Measurements from ENCODE around the gene ACTR3.

Gene ACTR3

DNA sequence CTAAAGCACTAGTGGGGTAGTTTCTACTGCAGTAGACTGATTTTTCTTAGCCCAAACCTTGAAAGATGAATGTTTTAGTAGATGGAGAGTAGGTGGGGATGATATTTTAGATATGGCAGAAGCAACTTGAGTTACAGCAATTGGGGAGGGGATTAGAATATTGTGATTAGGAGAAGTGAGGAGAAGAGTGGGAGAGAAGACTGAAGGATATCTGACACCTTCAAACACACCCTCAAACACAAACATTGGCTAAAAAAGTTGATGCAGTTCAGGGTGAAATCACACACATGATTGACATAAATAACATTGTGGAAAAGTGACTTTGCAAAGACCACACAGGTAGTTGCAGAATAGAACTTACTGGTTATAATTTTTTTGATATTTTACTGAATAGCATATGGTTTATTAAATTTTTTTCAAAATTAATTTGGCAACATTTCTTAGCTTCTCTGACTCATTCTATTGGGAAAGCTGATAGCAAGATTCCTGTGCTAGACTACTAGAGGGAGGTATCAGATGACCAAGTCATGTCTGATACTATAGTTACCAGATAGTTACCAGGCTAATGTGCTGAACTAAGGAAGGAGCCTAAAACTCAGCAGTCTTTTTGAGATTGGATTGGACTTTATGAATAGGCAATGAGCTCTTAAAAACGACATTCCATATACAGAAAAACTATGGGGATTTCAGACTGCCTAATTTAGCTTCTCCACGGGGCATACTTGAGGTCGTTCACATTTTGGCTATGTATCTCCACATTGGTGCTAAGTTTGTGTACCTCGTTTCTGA lies 73.0 kb downstream of the ACTR3 start:
- in situ Hi-C loops (cut with HindIII; ENCODE audit: low sequenced_read_pairs), result no loop called here
- DNase-seq (ENCODE audit: low read depth), result peak; percentile 13
- TF ChIP-seq, protein P1, sequence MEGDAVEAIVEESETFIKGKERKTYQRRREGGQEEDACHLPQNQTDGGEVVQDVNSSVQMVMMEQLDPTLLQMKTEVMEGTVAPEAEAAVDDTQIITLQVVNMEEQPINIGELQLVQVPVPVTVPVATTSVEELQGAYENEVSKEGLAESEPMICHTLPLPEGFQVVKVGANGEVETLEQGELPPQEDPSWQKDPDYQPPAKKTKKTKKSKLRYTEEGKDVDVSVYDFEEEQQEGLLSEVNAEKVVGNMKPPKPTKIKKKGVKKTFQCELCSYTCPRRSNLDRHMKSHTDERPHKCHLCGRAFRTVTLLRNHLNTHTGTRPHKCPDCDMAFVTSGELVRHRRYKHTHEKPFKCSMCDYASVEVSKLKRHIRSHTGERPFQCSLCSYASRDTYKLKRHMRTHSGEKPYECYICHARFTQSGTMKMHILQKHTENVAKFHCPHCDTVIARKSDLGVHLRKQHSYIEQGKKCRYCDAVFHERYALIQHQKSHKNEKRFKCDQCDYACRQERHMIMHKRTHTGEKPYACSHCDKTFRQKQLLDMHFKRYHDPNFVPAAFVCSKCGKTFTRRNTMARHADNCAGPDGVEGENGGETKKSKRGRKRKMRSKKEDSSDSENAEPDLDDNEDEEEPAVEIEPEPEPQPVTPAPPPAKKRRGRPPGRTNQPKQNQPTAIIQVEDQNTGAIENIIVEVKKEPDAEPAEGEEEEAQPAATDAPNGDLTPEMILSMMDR (IDR thresholded peaks at IDR 0.05; ENCODE audit: low read depth, low read length, missing control alignments), result no peak
- no peak overlapping the region for H3K4me3 ChIP-seq (ENCODE audit: low read depth, low read length)

DNA sequence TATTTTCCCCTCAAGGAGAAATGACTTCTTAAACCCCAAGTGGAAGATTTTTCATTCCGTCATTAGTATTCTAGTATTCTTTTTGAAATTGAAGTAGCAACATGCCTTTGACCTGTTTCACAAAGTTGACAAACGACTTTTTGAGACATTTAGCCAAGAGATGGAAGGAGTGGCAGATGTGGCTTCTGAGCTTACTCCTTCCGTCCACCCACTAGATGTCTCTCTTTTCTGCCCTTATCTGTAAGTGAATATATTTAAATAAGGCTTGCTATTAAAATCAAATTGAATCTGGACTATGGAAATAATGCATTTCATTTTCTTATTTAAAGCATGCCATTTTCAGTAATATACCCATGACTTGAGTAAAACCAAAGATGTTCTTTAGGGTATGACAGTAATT lies 74.1 kb downstream of the ACTR3 start:
- TF ChIP-seq, protein P1 (IDR thresholded peaks at IDR 0.05; ENCODE audit: low read depth, low read length, missing control alignments), result peak; percentile 9
- in situ Hi-C loops (cut with HindIII; ENCODE audit: low sequenced_read_pairs), result no loop called here
- no peak overlapping the region for H3K4me3 ChIP-seq (ENCODE audit: low read depth, low read length)
- DNase-seq (ENCODE audit: low read depth), result no peak

DNA sequence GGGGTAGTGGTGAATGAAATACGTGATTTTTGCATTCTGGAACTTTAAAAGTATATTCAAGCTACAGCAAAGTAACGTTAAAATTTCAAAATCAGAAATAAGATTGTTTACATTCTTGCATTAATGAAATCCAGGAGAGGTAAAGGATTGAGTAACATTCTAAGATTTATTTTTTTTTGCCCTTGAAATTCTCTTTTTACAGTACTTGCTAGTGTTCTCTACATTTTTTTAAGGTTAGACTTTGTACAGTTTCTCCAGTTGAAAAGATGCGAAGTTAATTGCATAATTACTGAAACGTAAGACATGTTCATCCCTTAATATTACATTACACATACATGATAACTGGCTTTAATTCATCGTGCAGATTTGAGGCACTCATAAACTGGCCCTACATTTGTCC lies 74.5 kb downstream of the ACTR3 start:
- no peak overlapping the region for H3K4me3 ChIP-seq (ENCODE audit: low read depth, low read length)
- DNase-seq (ENCODE audit: low read depth), result no peak
- in situ Hi-C loops (cut with HindIII; ENCODE audit: low sequenced_read_pairs), result no loop called here
- TF ChIP-seq, protein P1 (IDR thresholded peaks at IDR 0.05; ENCODE audit: low read depth, low read length, missing control alignments), result no peak

DNA sequence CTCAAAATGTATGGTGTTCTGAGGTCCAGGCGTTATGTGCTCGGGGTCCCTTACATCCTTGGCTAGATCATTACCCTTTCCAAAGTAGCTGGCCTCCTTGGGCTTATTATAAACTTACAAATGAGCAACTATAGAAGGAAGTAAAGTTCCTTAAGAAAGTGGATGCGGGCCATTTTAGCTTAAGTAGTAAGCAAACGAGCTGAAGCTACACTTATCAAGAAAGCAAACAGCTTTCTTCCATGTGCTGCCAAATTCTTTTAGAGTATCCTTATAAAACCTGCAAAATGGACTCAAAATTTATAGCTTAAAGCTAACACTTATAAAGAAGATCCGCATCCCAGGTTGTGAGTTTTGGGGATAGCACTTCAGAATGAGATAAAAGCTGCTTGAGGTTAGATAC lies 75.3 kb downstream of the ACTR3 start:
- TF ChIP-seq, protein P1 (IDR thresholded peaks at IDR 0.05; ENCODE audit: low read depth, low read length, missing control alignments), result no peak
- DNase-seq (ENCODE audit: low read depth), result no peak
- H3K4me3 ChIP-seq (ENCODE audit: low read depth, low read length), result no peak overlapping the region
- in situ Hi-C loops (cut with HindIII; ENCODE audit: low sequenced_read_pairs), result no loop called here

DNA sequence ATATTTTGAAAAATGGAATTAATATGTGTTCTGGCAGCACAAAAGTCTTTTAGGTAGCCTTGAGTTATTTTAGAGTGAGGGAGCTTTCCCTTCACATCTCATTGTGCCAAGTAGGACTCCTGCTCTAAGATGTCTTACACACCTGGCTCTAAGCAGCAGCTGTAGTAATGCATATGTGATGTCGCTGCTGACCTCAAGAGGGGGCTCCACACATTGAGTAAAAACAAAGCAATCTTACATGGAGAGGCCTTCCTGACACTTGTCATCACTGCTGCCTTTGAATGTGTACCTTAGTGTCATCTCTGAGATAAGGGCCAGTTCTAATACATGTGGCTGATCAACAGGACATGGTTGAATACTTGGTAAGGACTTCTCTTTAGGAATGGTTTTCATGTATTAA lies 75.8 kb downstream of the ACTR3 start:
- DNase-seq (ENCODE audit: low read depth), result no peak
- in situ Hi-C loops (cut with HindIII; ENCODE audit: low sequenced_read_pairs), result no loop called here
- no peak overlapping the region for H3K4me3 ChIP-seq (ENCODE audit: low read depth, low read length)
- TF ChIP-seq, protein P1 (IDR thresholded peaks at IDR 0.05; ENCODE audit: low read depth, low read length, missing control alignments), result peak; percentile 54

DNA sequence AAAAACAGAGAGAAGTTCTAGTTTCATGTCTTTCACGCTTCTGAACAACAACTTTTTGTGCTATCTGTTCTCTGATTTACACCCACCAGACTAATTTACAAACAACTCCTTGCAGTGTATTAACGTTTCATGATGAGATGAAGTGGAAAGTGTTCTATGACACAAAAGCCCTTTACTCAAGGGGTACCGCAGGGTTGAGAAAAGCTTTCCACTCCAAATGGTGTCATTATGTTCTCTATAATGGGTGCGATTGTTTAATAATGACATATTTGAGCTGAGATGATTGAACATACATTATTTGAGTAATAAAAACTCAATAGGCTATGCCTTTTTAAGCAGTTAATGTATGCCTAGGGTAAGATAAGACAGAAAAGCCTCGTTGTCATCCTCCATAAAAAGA lies 76.3 kb downstream of the ACTR3 start:
- no peak overlapping the region for H3K4me3 ChIP-seq (ENCODE audit: low read depth, low read length)
- DNase-seq (ENCODE audit: low read depth), result no peak
- TF ChIP-seq, protein P1 (IDR thresholded peaks at IDR 0.05; ENCODE audit: low read depth, low read length, missing control alignments), result no peak
- in situ Hi-C loops (cut with HindIII; ENCODE audit: low sequenced_read_pairs), result no loop called here

Measured in astrocyte of the cerebellum (primary cell).